ENCODE results near the gene RTP3.
"Not testable (repeated sequence)": the region's sequence is repeated elsewhere in the genome, so short reads cannot be mapped to it uniquely, and the experiment has no call there.

The RTP3 gene

DNA sequence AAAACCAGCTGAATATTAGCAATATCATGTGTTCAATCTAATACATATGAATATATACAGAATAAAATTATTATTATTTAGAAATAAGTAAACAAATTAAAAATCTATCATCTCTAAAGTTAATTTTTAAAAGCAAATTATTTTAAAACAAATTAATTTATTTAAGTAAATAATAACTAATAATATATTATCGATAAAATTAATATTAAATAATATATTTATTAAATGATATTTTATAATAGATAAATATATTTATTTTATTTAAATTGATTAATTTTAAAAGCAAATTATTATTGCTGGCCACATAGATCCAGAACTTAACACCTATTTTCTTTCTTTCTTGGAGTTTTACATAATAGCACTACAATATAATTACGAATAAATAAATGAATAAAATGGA lies 22.2 kb downstream of the RTP3 start:
- no peak for DNase-seq

DNA sequence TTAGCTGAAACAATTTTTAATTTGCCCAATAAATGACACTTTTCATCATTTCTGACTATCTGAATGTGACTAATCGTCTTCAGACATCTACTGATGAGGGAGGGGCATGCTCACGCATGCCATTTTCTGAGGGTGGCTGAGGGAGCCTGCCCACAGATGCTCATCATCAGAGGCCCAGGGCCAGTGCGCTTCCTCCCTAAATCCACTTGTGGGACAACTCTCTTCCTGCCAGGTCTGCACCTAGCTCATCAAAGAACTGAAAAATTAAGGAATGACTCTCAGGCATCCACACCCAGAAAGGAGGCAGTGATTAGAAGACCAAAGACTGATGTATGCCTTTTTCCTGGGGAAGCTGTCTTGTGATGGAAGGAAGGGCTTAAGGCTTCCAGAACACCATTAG lies 22.8 kb downstream of the RTP3 start:
- no peak for DNase-seq

DNA sequence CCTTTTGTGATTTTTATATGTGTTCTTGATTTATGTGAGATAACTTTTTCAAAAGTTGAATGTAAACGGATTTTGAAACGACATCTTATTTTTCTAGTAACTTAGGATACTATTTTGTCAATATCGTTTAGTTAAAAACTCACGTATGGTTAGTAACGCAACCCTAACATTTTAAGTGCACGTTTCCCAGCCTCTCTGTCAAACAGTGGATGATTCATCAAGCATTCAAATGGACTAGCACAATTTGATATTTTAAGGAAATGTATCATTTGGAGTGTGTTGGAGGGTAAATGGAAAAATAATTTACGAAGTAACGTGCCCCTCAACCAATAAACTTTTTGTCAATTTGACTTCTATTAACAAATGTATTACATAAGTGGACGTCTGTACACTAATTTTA lies 23.3 kb downstream of the RTP3 start:
- no peak for DNase-seq

DNA sequence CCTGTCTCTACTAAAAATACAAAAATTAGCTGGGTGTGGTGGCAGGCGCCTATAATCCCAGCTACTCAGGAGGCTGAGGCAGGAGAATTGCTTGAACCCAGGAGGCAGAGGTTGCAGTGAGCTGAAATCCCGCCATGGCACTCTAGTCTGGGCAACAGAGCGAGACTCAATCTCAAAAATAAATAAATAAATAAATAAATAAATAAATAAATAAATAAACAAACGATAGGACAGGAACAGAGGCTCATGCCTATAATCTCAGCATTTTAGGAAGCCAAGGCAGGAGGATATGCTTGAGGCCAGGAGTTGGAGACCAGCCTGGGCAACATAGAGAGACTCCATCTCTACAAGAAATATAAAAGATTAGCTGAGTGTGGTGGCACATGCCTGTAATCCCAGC lies 24.4 kb downstream of the RTP3 start:
- DNase-seq = not testable (repeated sequence)

DNA sequence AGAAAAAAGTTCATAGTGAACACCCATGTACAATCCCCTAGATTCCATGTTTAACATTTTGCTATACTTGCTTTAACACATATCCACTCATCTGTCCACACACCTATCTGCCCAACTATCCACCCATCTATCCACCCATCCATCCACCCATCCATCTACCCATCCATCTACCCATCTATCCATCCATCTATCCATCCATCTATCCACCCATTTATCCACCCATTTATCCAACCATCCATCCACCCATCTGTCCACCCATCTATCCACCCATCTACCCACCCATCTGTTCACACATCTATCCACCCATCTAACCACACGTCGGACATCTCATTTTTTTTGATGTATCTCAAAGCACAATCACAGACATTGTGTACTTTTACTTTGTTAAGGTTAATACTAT lies 25.8 kb downstream of the RTP3 start:
- no peak for DNase-seq

DNA sequence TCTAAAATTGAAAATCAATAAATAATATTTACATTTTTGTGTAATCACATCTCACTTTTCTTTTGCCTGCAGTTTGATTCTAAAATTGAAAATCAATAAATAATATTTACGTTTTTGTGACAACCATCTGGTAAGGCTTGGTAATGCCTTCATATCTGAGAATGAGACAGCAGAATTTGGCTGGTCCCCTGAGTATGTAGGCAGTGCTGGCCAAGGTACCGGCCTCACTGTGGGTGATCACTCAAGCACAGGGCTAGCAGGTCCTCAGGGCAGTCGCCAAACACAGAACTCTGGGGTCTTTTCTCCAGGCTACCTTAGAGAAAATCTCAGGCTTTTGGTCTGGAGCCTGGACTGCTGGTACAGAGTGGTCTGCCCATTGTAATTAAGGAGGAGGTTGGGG lies 26.2 kb downstream of the RTP3 start:
- DNase-seq = no peak

DNA sequence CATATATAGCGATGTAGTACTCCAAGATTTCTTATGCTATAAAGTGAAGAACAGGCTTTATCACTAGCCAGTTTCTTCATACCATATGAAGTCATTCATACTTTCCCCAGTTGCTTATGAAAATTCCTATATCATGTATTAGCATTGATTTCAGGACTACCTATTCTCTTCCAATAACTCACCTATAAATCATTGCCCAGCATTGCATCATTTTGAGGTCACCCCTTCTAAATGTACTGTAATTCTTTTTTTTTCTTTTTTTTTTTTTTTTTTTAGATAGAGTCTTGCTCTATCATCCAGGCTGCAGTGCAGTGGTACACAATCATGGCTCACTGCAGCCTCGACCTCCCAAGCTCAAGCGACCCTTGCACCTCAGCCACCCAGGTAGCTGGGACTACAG lies 27.1 kb downstream of the RTP3 start:
- DNase-seq = no peak

DNA sequence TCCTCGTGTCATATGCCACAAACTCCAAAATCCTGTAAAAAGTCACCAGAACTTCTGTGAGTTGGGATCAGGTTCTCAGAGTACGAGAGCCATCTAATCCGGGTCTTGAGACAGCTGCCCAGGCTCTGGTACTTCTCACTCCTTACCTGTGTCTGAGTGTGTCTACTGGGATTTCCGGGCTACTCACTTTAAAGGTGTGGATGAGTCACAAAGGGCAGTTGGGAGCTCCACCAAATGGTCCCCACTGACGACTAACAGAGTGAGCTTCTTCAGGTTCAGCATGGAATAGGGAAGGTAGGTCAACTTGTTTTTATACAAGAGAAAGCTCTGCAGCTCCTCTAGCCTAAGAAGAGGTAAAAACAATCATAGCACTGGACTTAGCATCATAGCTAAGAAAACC lies 29.5 kb downstream of the RTP3 start:
- DNase-seq = no peak

DNA sequence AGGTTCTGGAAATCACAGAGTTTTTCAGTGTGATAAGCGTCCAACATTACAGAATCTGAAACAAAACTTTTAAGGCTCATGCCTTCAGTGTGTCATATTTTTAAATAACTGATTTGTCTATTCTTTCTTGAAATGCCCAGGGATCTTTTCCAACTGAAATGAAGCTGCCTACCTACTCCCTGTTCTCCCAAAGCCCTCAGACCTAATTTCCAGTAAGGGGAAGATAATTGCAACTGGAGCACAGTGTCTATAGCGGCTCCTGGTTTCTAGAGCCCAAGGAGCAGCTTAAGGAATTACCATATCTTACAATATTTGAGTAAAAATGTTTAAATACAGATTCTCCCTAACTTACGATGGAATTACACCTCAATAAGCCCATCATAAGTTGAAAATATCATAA lies 35.3 kb downstream of the RTP3 start:
- DNase-seq = no peak

DNA sequence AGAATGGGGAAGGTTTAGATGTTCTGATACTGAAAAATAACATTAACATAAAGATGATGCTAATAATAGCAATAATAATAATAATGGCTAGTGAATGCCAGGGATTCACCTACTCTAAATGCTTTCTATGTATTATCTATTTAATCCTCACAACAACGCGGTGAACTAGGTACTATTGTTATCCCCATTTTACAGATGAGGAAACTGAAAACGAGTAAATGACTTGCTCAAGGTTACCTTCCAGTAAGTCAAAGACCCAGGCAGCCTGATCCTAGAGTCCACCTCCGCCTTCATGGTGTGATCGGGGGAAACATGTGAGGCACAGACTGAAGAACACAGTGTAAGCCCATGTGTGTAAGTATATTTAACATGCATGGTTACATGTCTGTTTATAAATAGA lies 38.0 kb downstream of the RTP3 start:
- no peak for DNase-seq

DNA sequence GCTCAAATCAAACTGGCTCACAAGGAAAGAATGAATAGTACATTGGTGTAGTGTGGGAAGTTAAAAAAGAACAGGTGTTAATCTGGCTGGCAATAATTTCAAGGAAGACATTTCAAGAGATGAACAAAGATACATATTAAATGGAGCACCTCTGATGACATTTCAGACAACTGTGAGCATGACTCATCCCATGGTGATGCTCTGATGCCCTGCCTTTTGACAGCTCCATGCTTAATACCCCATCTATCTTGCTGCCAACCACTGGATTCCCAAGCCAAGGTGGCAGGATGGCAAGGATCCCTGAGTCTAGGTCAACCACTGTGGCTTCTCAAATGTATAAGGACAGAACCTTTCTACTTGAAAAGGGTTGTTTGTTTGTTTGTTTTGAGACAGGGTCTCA lies 39.0 kb downstream of the RTP3 start:
- DNase-seq = no peak

DNA sequence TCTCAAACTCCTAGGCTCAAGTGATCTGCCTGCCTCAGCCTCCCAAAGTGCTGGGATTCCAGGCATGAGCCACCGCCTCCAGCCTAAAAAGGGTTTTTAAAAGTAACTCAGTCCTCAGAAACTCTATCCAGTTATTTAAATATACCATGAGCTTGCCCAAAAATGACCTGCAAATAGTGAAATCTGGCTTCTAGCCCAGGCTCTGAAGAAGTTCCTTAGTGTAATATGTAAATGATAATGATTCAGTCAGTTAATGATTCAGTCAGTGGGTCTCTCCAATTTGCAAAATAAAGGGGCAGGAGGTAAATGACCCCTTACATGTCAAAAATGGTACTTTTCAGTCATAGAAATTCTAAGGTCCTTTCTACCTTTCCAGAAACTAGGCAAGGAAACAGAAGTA lies 39.5 kb downstream of the RTP3 start:
- no peak for DNase-seq

DNA sequence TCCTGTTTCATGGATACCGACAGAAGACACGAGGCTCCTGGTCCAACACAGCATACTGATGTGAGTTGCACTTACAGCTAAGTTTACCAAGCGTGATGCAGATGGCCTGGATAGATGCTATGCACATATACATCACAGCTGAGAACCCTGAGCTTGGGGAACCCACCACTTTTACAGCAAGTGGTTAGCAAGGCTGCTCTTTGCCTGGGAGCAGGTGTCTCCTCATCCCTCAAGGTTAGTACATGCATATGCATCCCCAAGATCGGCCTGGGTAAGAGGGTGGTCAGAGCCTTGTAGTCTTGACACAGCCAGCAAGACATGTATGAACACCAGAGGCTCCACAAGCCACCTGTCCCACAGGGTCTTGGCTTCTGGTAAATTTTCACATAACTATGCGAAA lies 40.0 kb downstream of the RTP3 start:
- no peak for DNase-seq

DNA sequence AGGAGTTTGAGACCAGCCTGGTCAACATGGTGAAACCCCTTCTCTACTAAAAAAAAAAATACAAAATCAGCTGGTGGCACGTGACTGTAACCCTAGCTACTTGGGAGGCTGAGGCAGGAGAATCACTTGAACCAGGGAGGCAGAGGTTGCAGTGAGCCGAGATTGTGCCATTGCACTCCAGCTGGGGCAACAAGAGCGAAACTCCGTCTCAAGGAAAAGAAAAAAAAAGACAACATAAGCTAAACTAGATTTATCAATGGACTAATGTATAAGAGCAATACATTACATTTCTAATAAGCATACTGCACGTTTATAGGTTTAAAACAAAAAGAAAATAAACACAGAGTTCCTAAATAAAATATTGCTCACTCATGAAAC lies 40.6 kb downstream of the RTP3 start:
- not testable (repeated sequence) for DNase-seq

DNA sequence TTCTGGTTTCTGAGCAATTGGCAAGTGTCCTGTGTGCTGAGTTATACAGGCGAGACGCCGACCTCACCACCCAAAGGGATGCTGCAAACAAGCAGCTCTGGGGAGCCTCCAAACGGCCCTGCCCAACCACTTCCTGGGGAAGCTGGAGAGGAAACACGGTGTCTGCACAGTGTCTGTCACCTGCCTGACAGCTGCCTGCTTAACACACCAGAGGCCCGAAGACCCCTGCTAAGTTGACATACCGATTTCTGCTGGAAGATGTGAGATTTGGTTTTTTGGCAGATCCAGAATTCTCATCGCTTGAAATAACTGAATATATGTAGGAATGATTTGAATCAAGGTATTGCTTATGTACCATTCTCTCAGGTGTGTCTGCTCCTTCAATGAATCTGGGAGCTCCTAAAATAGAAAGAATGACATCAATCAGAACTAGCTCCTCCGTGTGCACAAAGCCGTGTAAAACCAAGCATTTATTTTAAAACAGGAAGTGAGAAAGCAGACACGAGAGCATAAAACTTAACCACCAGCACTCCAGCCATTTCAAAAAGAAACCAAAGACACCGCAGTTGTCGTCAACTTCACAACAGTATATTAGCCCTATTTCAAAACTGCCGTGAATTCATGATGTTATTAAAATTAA lies 41.1 kb downstream of the RTP3 start:
- peak; percentile 67 for DNase-seq

DNA sequence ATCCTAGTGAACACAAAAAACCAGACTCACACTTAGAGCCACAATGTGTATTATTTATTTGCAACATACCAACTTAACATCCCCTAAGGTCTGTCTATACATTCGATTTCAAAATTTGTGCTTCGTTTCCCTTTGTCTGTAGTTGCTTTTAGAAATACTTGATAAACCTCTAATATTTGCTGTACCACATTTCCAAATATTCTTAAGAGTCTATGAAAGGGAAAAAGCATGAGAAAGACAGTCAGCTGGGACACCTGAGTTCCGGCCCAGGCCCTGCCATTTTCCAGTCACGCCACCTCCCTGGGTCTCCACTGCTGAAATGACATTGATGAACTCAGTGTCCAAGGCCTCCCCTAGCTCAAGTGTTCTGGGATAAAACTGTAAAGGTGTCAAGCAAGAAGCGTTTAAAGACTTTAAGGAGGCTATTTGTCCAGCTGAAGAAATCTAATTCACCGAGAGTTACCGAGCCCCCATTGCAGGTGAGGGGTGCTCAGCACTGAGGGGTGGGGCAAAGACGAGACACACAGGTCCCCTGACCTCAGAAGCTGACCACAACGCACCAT lies 41.7 kb downstream of the RTP3 start:
- no peak for DNase-seq

DNA sequence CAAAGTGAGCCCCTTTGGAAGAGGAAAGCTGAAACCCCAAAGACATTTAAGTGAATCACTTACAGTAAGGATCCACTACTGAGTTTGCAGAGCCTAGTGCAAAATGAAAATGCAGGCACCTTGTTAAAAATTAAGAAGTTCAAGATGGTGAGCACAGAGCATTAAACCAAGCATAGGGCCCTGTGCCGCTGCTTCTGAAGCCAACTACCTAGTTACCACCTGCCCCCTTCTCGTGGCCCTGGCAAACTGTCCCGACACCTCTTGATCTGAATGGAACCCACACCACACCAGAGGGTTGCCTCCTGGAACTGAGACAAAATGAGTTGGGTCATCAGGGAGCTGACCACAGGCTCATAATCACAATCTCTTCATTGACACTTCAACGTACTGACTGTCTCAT lies 42.8 kb downstream of the RTP3 start:
- no peak for DNase-seq

DNA sequence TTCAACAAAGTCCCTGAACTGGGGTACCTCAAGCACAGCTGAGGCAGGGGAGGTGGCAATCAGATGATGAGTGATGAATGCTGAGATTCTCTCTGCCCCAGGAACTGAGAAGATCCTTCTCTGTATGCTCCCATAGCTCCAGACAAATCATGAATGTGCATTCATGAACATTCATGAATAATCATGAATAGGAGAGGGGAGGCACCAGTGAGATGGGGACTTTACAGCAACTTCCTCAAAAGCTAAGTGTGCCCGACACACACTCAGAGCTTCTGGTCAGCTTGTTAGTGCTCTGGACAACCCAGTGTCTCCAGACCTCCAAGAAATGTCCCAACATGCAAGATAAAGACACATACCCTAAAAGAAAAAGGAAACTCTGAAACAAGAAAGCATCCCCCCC lies 44.1 kb downstream of the RTP3 start:
- DNase-seq = no peak

DNA sequence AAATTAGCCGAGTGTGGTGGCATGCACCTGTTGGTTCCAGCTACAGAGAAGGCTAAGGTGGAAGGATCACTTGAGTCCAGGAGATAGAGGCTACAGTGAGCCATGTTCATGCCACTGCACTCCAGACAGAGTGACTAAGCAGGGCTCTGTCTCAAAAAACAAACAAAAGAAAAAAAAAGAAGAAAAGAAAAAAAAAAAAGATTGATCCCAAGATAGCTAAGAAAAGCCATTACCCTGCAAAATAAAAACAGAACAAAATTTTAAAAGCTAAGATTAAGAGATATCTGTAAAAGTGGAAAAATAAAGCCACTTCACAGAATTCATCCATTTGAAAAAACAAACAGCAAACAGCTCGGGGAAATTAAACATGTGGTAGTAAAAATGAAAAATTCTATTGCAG lies 44.6 kb downstream of the RTP3 start:
- DNase-seq = no peak

DNA sequence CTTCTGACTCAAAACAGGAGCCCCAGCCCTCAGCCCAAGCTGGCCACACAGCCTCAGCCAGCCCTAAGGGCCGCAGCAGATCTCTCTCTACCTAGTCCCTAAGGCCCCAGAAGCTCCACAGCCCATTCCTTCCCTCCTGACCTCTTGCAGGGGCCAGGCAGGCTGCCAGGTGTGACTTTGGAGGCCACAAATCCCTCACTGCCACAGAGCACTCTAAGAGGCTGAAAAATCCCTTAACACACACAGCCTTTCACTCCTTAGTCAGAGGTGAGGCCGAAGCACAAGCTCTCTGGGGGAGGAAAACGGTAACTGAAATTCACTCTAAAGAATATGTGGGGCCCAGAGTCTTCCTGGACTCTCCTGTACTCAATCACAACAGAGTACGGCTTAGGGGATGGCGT lies 45.0 kb downstream of the RTP3 start:
- no peak for DNase-seq

DNA sequence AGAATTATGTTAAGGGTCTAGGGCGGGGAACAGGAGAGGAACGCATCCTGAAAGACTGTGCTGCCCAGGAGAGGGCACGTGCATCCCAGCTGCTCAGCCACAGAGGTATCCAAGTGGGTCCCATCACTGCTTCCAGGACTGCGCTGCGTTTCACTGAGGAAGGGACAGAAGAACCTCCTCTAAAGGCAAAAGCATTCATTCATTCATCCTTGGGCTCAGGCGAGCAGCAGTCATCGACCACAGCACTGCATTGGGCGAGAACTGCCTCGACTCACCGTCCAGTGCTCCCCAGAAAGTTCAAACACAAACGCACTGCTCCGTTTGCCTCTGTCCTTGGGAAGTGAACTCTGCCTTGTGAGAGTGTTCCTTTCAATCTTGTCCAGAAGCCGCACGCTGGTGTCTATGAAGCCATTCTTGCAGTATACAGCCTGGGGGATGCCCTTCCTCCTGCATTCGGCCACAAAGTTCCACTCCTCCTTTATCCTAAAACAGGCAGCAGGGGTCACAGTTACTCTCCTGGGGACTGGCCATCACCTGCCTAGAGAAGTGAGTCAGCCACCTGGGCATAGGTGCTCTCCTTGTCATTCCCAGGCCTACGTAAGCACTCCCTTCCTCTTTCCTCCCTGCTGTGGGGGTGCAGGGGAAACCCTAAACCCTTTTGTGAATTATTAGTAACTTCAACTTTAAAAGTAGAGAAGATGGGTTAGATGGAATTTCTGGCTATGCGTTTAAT lies 47.2 kb downstream of the RTP3 start:
- DNase-seq = no peak

DNA sequence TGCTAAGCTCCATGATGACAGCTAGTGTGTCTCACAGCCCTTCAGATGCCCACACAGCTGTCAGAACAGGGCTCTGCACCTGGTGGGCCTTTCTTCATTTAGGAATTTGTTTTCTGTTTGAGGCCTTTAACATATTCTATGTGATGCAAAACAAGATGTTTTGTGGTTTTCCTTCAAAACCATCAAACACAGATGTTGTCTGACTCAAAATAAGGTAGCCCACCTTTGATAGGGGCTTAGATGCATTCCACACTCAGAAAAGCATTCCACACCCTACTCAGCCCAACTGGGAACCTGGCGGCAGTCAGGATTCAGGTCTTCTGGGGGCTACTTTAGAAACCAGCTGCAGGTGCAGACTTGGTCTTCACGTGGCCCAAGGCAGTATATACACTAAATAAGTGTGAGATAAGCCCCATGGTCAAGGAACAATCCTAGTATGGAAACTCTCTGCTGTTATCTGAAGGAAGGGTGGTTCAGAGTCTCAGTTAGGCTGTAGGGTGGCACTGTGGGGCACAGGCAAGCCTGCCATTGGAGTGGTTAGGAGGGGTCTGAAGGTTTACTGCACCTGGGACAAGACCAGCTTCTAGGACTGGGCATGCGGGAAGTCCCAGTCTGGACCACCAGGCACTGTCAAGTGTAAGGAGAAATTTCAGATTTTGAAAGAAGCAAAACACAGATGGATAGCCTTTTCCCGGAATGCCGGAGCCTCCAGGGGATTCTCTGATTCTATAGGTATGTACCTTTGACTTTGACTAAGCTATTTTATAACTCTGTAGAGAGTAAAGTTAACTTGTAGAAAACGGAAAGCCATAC lies 48.2 kb downstream of the RTP3 start:
- no peak for DNase-seq

DNA sequence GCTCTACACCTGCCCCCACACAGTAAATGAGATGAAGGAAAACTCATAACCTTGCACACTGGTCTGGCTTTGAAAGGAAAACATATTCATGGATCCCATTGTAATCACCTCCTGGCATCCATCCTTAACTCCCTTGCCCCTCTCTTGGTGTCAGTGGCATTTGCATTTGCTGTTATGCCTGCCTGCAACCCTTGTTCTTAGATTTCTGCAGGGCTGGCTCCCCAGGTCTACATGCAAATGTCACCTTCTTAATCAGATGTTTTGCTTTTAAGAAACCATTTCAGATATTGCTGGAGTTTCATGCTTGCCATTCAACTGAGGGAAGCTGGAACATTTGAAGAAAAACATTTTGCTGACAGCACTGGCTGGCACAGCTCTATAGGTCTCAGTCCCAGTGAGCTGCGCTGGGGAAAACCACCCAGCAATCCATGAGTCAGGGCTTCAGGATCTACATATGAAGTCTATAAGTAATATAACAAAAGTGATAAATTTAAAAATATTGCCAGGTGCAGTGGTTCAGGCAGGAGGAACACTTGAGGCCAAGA lies 49.2 kb downstream of the RTP3 start:
- DNase-seq = no peak

DNA sequence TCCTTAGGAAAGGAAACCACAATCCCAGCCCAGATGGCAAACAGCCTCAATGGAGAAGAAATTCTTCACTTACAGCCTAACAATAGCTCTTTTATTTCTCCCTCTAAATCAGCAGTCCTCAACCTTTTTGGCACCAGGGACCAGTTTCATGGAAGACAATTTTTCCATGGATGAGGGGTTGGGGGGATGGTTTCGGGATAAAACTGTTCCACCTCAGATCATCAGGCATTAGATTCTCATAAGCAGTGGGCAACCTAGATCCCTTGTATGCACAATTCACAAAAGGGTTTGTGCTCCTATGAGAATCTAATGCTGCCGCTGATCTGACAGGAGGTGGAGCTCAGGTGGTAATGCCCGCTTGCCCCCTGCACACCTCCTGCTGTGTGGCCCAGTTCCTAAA lies 50.8 kb downstream of the RTP3 start:
- DNase-seq = not testable (repeated sequence)
